ENCODE results near the gene SLC2A11.

Gene SLC2A11, protein sequence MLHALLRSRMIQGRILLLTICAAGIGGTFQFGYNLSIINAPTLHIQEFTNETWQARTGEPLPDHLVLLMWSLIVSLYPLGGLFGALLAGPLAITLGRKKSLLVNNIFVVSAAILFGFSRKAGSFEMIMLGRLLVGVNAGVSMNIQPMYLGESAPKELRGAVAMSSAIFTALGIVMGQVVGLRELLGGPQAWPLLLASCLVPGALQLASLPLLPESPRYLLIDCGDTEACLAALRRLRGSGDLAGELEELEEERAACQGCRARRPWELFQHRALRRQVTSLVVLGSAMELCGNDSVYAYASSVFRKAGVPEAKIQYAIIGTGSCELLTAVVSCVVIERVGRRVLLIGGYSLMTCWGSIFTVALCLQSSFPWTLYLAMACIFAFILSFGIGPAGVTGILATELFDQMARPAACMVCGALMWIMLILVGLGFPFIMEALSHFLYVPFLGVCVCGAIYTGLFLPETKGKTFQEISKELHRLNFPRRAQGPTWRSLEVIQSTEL

DNA sequence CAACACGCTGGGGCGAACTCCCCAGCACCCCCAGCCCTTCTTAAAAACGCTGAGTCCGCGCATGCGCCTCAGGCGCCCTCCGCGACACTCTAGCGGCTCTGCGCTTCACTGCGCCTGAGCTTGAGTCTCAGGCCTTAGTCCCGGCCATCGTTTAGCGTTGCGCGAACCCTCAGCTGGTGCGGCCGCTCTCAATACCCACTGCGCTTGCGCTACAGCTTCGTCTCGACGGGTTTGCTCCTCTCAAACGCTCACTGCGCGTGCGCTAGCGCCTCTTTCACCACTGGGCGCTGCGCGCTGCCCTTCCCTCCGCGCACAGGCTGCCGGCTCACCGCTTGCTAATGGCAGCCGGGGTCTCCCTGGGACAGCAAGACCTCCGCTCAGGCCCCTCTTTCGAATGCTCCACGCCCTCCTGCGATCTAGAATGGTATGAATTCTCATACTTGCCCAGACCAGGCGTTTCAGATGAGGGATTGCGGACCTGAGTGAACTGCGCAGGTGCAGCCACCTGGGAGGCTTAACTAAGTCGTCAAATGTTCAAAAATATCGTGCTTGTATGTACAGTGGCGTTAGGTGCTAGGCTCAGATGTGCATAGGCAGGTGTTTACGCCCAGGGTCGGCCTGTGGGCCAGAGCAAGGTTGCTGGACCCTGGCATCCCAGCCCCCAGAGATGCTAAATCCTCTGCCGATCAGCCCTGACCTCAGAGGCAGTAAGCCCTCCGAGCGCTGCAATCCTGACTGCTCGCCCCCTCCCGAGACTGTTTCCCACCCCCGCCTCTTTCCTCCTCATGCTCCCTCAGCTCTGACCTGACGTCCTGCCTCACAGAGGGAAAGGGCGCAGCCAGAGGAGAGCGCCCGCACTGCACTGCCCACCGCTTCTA is at the start of gene SLC2A11:
TSS of gene SLC2A11 (plus strand) at position 270 of the 878 bp plus-strand sequence. CDS start at position 395, 125 bp downstream.
- DNase-seq: peak; percentile 97

DNA sequence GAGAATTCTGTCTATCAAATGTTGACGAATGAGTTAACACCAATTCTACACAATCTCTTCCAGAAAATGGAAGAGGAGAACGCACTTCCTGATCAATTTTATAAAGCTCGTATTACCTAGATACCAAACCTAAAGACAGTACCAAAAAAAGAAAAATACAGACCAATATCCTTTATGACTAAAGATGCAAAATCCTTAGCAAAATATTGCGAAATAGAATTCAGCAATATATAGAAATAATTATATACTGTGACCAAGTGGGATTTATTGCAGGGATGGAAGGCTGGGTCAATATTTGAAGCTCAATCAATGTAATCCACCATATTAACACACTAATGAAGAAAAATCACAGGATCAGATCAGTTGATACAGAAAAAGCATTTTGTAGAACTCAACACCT is 45.3 kb upstream of the SLC2A11 start:
- no peak for DNase-seq

DNA sequence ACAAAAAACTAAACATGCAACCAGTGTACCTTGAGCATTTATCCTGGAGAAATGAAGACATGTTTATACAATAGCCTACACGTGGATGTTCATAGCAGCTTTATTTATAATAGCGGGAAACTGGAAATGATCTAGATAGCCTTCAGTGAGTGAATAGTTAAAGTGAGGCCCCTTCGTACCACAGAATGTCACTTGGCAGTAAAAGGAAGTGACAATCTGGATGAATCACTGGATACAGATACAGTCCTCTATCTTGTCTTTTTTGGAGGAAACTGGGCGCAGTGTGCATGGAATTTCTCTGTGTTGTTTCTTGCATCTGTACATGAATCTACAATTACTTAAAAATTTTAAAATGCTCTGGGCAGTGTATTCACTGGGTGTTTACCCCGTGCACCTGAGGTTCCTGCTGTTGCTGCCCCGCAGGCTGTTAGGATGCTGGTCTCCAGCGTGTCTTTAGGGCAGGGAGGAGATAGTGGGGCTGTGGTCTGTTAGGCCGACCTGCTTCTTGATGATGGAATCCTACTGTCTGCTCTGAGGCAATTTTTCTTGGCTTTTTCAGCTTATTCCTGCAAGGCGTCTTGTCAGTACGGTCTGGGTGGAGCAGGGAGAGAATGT is 42.0 kb upstream of the SLC2A11 start:
- no peak for DNase-seq

DNA sequence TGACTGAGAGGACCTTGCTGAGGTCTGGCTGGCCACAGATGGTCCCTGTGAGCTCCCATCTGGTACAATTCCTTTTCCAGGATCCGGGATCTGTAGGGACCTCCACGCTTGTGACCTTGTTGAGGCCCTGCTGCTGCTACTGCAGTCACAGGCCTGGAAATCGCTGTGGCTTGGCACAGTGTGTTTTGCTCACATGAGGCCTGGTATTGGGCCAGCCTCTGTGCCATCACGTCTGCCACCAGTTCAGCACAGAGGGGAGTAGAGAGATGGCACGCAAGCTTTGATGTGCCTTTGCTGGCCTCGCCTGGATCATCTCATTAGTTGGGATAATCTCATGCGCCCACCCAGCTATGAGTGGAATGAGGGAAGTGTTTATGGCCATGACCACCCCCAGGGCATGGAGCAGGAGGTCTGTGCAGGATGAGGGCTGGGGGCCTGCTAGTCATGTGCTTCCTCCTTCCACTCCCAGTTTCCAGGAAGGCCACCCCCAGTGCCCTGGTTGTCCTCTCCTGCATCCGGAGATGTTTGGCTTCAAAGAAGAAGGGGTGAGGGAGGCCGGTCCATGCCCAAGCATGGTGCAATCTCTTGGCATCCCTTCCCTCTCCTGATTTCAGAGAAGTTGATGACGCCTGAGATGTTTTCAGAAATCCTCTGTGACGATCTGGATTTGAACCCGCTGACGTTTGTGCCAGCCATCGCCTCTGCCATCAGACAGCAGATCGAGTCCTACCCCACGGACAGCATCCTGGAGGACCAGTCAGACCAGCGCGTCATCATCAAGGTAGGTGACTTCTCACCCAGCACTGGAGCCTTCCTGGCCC is 41.3 kb upstream of the SLC2A11 start:
- no peak for DNase-seq

DNA sequence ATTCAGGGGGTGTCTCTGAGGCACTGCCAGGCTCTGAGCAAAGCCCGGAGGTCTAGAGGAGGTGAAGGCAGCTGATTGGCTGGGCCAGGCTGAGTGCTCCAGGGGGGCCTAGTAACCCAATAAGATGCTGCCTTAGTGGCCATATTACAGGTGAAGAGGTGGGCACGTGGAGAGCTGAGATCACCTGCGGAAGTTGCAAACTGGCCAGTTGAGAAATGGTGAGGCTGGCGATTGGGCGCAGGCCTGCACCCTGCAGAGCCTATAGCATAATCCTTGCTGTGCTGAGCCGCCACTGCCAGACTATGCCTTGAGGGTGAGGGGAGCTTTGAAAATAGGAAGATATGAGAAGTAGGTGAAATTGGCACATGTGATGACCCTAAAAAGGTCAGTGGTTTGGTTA is 40.5 kb upstream of the SLC2A11 start:
- DNase-seq: no peak

DNA sequence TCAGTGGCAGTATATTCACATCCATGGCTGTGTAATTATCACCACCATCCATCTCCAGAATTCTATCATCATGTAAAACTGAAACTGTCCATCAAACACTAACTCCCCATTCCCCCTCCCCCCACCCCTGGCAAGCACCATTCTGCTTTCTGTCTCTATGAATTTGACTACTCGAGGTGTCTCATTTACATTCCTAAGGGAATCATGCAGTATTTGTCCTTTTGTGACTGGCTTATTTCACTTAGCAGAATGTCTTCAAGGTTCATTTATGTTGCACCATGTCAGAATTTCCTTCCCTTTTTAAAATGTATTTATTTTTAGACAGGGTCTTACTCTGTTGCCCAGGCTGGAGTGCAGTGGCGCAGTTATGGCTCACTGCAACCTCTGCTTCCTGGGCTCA is 39.1 kb upstream of the SLC2A11 start:
- DNase-seq: no peak

DNA sequence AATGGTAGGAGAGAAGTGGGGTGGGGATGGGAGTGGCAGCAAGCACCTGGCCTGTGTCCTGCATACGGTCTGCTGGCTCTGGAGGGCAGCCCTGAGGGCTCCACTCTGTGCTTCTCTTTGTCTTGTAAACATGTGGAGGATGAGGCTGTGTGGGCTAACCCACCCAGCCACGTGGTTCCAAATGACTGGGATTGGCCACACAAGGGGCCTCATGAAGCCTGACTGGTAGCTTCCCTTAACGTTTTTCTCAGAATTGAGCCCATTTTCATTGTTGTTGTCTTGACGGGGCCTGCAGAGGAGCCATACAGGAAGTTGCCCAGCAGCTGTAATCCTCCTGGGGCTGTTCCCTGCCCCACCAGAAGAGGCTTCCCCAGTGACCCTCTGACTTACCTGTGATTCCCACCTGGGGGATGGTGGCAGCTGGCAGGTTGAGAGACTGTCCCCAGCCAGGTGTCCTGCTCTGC is 36.9 kb upstream of the SLC2A11 start:
- no peak for DNase-seq

DNA sequence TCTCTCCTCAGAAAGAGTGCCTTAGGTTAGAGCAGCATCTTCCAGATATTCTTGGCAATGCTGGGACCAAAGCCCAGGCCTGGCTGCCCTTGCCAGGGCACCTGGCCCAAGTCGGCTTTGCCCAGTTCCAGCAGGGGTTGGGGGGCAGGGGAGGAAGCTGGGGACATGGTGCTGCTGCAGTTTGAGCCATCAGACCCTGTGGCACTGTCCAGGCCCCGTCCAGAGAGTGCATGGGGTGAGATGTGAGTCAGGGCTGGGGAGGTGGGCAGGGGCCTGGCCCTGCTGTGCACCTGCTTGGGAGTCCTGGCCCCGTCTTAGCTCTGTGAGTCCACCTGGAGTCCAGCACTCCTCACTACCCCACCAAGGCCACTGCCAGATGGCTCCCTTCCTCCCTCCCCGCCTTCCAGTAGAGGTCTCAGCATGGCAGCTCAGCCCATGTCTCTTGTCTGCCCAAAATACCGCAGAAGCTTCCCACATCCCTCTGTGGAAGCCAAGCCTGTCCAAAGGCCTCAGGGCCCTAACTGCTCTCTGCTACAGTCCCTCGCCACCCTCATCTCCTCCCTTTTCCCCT is 35.5 kb upstream of the SLC2A11 start:
- no peak for DNase-seq

DNA sequence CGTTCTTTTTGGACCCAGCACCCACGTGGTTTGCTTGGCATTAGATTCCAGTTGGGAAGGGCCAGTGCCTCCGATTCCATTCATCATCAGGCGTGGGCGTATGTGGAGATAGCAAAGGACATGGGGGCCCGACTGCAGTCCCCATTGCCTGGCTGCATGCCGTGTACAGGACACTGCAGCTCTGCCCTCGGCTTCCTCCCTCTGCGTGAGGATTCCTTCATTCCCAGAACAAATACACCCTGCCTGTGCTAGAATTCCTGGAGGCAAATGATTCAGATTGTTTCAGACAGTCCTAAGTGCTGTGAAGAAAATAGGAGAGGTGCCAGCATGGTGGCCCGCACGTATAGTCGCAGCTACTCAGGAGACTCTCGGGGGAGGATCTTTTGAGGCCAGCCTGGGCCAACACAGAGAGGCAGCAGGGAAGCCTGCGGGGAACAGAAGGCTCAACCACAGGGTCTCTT is 34.3 kb upstream of the SLC2A11 start:
- DNase-seq: no peak

DNA sequence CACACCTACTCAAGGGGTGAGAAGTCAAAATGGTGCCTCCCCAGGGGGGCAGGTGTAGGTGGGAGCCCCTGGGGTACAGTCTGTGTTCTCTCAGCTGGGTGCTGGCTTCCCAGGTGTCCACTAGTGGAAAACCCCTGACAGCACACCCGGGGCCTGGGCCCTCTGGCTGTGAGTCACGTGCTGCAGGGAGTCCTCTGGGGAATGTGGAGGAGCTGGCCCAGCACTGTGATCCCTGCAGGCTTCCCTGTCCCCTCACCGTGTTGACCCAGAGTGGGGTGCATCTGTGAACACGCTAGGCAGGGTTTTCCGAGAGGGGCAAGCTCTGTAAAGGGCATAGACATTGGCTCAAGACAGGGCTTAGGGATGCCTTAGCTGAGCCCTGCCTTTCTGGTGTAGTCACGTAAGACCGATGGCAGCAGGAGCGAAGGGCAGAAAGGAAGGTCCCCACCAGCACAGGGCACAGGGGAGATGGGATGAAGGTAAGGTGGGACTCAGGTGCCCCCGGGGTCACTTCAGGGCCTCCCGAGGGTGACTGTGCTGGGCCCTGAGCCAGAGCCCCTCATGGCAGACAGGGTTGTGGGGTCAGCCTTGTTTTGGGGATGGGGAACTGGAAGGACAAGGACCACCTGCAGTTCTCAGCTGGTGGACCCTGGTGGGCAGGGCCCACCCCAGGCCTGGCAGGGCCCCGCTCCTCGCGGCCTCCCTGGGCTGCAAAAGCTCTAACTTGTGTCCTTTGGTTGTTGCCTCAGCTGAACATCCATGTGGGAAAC is 33.0 kb upstream of the SLC2A11 start:
- DNase-seq: no peak

DNA sequence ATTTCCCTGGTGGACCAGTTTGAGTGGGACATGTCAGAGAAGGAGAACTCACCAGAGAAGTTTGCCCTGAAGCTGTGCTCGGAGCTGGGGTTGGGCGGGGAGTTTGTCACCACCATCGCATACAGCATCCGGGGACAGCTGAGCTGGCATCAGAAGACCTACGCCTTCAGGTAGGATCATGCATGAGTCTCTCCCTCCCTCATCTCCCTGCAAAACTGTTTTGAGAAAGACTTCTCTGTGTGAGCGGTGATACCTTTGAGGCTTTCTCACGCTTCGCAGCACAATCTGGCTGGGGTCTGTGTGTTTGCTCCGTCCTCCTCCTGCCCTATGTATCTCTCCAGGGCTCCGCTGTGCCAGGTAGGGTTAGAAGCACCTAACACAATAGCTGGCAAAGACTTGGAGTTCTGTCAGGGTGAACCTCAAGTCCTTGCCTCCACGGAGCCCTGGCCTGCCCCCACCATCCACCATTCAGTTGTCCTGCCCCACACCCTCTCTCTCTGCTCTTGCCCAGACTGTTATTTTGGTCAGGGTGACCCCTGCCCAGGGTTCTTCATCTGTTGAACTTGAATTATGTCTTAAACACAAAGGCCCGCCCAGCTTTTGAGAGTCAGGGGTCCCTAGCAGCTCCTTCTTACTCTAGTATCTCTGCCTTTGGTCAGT is 32.3 kb upstream of the SLC2A11 start:
- no peak for DNase-seq

DNA sequence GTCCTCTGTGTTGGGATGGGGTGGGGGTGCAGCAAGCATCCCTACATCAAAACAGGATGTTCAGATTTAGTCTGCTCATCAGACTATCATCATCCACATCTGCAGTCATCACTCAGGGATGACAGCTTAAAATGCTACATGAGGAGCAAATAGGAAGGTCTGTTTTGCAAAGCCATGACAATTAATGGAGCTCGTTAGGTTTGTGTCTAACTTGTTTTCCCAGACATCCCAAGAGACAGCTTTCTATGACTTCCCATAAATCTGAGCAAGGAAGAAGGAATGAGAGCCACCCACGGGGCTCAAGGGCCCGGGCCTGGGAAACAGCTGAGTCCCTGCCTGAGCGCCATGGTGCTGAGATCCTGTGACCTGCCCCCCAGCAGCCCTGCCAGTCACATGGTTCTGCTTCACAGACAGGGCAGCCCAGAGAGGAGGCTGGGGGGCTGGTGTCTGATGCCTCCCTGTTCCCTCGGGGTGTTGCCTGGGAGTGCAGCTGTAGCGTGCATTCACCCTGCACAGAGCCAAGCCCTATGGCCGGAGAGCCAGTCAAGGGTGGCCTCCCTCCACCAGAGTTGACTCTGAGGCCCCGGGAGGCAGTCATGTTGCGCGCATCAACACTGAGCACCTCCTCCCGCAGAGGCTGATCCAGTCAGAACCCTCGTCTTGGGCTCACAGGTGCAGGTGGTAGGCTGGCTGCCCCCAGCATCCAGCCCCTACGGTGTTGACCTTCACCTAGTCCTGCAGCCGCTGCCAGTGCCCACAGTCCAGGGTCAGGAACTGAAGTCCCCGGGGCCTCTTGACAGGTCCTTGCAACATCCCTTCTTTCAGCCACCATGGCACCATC is 30.9 kb upstream of the SLC2A11 start:
- DNase-seq: no peak

DNA sequence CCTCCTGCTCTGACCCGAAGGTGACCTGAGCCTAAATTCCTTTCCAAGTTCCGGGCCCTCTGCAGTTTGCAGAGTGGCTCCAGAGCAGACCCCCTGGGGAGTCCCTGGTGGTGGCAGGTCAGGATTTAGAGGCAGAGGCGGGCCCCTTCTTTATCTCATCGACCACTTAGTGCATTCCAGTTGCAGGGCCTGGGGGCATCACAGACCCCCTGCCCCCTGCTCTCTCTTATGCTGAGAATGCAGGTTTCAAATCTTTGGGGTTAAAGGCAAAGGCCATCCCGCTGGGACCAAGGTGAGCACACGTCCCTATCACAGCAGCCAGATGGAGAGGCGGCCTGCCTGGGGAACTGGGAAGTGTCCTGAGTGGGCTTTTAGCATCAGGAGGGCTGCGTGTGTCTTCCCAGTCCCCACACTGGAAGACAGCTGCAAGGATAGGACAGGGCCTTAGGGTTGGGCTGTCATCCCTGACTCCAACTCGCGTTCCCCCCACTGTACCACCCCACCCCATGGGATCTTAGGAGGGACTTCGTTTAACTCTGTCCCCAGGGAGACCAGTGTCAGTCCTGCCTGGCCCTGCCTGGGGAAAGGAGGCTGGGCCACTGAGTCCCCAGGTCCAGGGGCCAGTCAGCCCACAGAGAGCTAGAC is 30.2 kb upstream of the SLC2A11 start:
- DNase-seq: no peak

DNA sequence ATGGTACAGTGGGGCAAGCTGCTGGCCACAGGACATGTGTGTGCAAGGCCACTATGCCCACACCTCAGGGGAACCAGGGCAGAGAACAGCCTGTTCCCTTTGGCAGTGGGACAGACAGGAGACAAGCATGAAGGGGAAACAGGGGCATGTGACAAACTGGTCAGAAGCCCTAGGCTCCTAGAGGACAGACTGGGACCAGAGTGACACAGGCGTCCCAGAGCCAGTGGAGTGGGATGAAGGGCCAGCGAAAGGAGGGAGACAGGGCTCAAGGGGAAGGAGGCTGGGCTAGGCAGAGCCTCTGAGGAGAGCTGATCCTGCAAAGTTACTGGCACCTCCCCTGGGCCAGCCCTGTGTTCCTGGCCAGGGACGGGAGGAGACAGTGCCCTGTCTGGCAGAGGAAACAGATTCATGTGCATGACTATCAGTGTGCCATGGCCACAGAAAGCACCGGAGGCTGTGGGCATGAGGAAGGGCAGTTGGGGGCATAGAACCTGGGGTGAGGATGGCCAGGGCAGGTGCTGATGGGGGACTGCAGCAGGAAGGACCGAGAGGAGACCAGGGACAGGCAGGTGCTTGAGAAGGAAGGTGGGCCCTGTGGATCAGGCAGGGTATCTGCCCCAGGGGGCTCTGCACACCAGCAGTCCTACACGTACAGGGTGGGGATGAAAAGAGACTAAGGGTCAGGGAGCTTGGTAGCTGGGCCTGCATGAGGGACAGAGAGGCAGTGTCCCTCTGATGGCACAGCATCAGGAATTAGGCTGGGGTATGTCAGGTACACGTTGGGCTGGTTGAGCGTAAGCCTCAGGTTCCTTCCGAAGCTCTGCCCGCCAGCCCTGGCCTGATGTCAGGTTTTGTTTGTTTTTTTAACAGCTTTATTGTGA is 28.6 kb upstream of the SLC2A11 start:
- DNase-seq: no peak

DNA sequence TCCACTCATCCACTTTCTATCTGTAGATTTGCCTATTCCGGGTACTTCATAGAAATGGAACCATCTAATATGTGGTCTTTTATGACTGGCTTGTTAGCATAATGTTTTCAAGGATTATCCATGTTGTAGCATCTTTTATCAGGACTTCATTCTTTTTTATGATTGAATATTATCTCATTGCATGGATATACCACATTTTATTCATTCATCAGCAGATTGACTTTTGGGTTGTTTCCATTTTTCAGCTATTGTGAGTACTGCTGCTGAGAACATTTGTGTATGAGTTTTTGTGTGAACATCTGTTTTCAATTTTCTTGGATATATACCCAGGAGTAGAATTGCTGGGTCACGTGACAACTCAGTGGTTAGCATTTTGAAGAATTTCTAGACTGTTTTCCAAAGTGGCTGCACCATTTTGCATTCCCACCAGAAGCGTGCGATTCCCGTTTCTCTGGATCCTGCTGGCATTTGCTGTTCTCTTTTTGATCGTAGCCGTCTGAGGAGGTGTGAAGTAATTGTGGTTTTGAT is 27.8 kb upstream of the SLC2A11 start:
- DNase-seq: no peak

DNA sequence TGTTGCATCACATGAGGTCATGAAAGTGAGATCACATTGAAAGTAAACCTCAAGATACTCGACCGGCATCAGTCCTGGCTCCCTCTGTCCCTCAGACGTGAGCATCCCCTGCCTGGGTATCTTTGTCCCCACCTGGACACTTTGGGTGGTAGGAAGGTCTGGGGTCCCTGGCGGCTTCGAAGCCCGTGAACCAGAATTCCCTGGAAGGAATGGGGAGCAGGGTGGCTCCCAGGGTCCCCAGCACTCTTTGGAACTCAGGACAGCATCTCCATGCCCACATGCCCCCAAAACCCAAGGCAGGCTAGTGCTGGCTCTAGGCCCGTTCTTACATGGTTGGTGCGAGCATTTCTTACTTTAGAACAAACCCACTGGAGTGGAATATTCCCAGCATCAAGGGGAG is 26.4 kb upstream of the SLC2A11 start:
- no peak for DNase-seq

DNA sequence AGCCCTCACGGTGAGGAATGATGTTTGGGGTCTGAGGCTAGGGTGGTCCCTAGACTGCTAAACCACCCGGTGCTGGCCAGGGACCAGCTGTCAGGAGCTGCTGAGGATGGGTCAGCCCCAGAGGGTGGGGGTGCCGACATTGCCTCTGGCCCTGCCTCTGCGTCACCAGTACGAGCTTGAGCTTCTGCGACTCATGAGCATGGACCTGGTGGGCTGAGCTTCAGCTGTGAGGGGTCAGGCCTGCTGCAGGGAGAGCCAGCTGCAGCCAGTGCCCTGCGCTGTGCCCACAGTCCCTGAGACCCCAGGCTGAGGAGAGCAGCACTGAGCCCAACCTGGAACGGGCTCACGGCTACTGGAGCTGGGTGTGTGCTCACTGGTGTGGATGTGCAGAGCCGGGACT is 25.9 kb upstream of the SLC2A11 start:
- no peak for DNase-seq
